HG03135 (cell line): ENCODE measurements around the gene DNAJC13.
"Not testable (repeated sequence)": the region's sequence is repeated elsewhere in the genome, so short reads cannot be mapped to it uniquely, and the experiment has no call there.

Experiments
- ATAC-seq: cut with Tn5 transposase; IDR thresholded peaks from one replicate; pipeline ENCODE4 v1.9.1; 2021; ENCODE audit warnings: mild to moderate bottlenecking, moderate library complexity; ENCODE audit not compliant: unreplicated experiment

DNAJC13 gene

GRCh38 chr3:132542577-132542976 lies 125.3 kb downstream of the DNAJC13 start:
- ATAC-seq = no peak

- ATAC-seq = no peak
Measured at GRCh38 chr3:132543011-132543739, 125.9 kb downstream of the DNAJC13 start.

GRCh38 chr3:132544130-132544529 lies 126.8 kb downstream of the DNAJC13 start:
- no peak for ATAC-seq

GRCh38 chr3:132545471-132545870 lies 128.2 kb downstream of the DNAJC13 start:
- no peak for ATAC-seq

GRCh38 chr3:132549169-132549568 lies 131.9 kb downstream of the DNAJC13 start:
- ATAC-seq = no peak

- peak; percentile 87 for ATAC-seq
Measured at GRCh38 chr3:132549890-132550578, 132.7 kb downstream of the DNAJC13 start.

- no peak for ATAC-seq
Measured at GRCh38 chr3:132550579-132551305, 133.4 kb downstream of the DNAJC13 start.

- no peak for ATAC-seq
Measured at GRCh38 chr3:132553826-132554225, 136.5 kb downstream of the DNAJC13 start.

GRCh38 chr3:132554437-132554836 lies 137.1 kb downstream of the DNAJC13 start:
- ATAC-seq = no peak

- no peak for ATAC-seq
Measured at GRCh38 chr3:132555306-132556035, 138.2 kb downstream of the DNAJC13 start.

GRCh38 chr3:132556036-132556386 lies 138.7 kb downstream of the DNAJC13 start:
- not testable (repeated sequence) for ATAC-seq

- no peak for ATAC-seq
Measured at GRCh38 chr3:132556508-132557159, 139.3 kb downstream of the DNAJC13 start.

GRCh38 chr3:132561003-132561402 lies 143.7 kb downstream of the DNAJC13 start:
- no peak for ATAC-seq

- no peak for ATAC-seq
Measured at GRCh38 chr3:132563420-132564069, 146.2 kb downstream of the DNAJC13 start.

GRCh38 chr3:132564070-132564465 lies 146.8 kb downstream of the DNAJC13 start:
- ATAC-seq = no peak

- no peak for ATAC-seq
Measured at GRCh38 chr3:132568422-132568821, 151.1 kb downstream of the DNAJC13 start.

- no peak for ATAC-seq
Measured at GRCh38 chr3:132569153-132569552, 151.9 kb downstream of the DNAJC13 start.

GRCh38 chr3:132569580-132569979 lies 152.3 kb downstream of the DNAJC13 start:
- ATAC-seq = no peak

GRCh38 chr3:132570016-132570415 lies 152.7 kb downstream of the DNAJC13 start:
- no peak for ATAC-seq

GRCh38 chr3:132573797-132574211 lies 156.5 kb downstream of the DNAJC13 start:
- no peak for ATAC-seq
